Measurements from ENCODE around the gene PHF5A. TPM values are rescaled to one million over a fixed set of nuclear protein-coding genes. Genes with fewer than 3 reads are reported as not detected.

The PHF5A gene
- total and polyA plus RNA-seq, 10 of the 15 experiments (the other 5 are each of a cell fraction or from before 2014, with no cell fraction given), result 40.5 to 115 (median 79.2) TPM

DNA sequence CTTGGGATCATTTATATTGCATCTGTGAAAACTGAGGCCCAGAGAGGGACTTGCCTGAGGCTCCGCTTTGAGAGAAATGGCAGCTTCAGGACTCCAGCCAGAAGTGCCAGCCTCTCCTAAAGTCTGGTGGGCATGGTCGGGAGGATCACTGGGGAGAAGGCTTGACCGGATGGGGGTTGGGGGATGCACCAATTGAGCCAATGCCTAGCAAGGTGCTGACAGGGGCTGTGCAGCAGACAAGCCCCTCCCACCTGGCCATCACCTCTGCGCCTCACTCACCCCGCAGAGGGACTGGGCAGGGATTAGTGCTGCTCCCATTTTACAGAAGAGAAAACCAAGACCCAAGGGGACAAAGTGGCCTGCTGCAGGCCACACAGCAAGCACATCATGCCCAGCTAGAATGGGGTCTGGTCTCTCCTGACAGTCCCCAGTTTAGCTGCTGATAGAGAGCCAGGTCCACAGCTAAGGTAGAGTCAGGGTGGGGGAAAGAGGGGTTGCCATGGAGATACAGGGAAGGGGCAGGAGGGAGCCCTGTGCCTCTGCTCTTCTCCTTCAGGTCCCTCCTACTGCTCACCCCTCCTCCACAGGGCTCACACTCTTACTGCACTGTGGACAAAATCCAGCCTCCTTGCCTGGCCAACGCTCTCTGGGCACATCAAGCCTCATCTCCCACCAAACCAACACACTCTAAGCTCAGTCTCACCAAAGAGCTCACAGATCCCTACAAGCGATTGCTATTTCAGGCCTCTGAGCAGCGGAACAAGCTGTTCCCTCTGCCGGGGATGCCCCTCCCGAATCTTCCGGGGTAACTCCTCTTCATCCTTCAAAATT, 57.3 kb downstream of the PHF5A start:
- peak overlapping the region; percentile 20; the same call in 1 of the 2 replicates for H3K4me2 ChIP-seq (ENCODE audit: control insufficient read depth, insufficient read depth)
- no peaks in the 10 kb centered on the region for H3K36me3 ChIP-seq (ENCODE audit: control insufficient read depth in 2 of 2, insufficient read depth in 2 of 2, low read length in 1 of 2)
- no peak overlapping the region for H3K27ac ChIP-seq (ENCODE audit: control insufficient read depth, insufficient read depth)
- POLR2A ChIA-PET, result interaction anchor here (1.3 to 1.6 kb wide), 2 partner anchors 67 to 208 kb away, joined by 4 to 7 read pairs; no protein-coding TSS in a partner anchor
- in situ Hi-C loops (cut with MboI) (no loop called here), intact Hi-C loops (cut with micrococcal nuclease; ENCODE audit: unreplicated experiment) (no loop called here)
- SMC1A ChIA-PET (ENCODE audit: uncharacterized antibody, unreplicated experiment), result interaction anchor here (0.7 to 1.6 kb wide), 4 partner anchors 7 to 93 kb away, joined by 3 to 4 read pairs (median 3); no protein-coding TSS in a partner anchor
- H2AFZ ChIP-seq (ENCODE audit: control insufficient read depth, low read depth, low read length), result no peak overlapping the region
- H3K79me2 ChIP-seq (ENCODE audit: control insufficient read depth, insufficient read depth, low read length), result peaks cover 33% of the 10 kb centered on the region
- 95% methylated on average over 11 of the region's 11 CpGs for WGBS (ENCODE audit: insufficient coverage, insufficient replicate concordance, low lambda C conversion rate, missing lambda C conversion rate)
- no peak overlapping the region for H3K4me3 ChIP-seq
- TF ChIP-seq, protein P1, sequence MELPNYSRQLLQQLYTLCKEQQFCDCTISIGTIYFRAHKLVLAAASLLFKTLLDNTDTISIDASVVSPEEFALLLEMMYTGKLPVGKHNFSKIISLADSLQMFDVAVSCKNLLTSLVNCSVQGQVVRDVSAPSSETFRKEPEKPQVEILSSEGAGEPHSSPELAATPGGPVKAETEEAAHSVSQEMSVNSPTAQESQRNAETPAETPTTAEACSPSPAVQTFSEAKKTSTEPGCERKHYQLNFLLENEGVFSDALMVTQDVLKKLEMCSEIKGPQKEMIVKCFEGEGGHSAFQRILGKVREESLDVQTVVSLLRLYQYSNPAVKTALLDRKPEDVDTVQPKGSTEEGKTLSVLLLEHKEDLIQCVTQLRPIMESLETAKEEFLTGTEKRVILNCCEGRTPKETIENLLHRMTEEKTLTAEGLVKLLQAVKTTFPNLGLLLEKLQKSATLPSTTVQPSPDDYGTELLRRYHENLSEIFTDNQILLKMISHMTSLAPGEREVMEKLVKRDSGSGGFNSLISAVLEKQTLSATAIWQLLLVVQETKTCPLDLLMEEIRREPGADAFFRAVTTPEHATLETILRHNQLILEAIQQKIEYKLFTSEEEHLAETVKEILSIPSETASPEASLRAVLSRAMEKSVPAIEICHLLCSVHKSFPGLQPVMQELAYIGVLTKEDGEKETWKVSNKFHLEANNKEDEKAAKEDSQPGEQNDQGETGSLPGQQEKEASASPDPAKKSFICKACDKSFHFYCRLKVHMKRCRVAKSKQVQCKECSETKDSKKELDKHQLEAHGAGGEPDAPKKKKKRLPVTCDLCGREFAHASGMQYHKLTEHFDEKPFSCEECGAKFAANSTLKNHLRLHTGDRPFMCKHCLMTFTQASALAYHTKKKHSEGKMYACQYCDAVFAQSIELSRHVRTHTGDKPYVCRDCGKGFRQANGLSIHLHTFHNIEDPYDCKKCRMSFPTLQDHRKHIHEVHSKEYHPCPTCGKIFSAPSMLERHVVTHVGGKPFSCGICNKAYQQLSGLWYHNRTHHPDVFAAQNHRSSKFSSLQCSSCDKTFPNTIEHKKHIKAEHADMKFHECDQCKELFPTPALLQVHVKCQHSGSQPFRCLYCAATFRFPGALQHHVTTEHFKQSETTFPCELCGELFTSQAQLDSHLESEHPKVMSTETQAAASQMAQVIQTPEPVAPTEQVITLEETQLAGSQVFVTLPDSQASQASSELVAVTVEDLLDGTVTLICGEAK (IDR thresholded peaks at IDR 0.05; ENCODE audit: borderline replicate concordance), result no peak
- TF ChIP-seq IKZF1 (conservative IDR thresholded peaks at IDR 0.05), result 0 out of 2 replicates have a peak, but pooled peaks have one; percentile 8
- H3K4me1 ChIP-seq (ENCODE audit: control insufficient read depth, insufficient read depth, low read length), result peaks cover 22% of the 10 kb centered on the region
- H3K27me3 ChIP-seq (replicated peaks in 1 of 2; ENCODE audit: control insufficient read depth in 2 of 2, insufficient read depth in 2 of 2, low read length in 1 of 2), result no peaks in the 10 kb centered on the region
- CTCF ChIA-PET, result interaction anchor here (0.8 to 3.3 kb wide), 12 partner anchors 15 to 132 kb away, joined by 3 to 18 read pairs (median 4); partner anchors contain the start of gene POLR3H
- no peaks in the 10 kb centered on the region for H3K9me3 ChIP-seq (replicated peaks; ENCODE audit: control insufficient read depth, insufficient read depth, low read length)
- H3K9ac ChIP-seq (ENCODE audit: control insufficient read depth, insufficient read depth, low read length), result no peak overlapping the region
- no TSS peak for BruUV-seq (replicated peaks)
- no peak for DNase-seq (ENCODE audit: low read depth, low spot score)
- FAIRE-seq, result no peak
- no peaks in the 10 kb centered on the region for H4K20me1 ChIP-seq (ENCODE audit: control insufficient read depth, insufficient read depth)
- RAD21 ChIA-PET (ENCODE audit: unreplicated experiment), result interaction anchor here (0.8 to 1.5 kb wide), 5 partner anchors 29 to 107 kb away, joined by 3 to 5 read pairs (median 4); partner anchors contain the start of genes ACO2, PHF5A and TEF
- ATAC-seq, result no peak
